HepG2 (cell line): ENCODE measurements around the gene HSPA1B. TPM values are rescaled to one million over a fixed set of nuclear protein-coding genes. Genes with fewer than 3 reads are reported as not detected.

ENCODE experiments used
- ARNTL ChIP-seq: sonication (generic); formaldehyde crosslinking; IDR thresholded peaks from 2 replicates; pipeline ENCODE4 v1.4.0; 2020; ENCODE audit warnings: mild to moderate bottlenecking, missing genetic modification reagents
- ELF3 ChIP-seq: IDR thresholded peaks from 2 replicates; pipeline ENCODE4 v1.6.1; 2016; ENCODE audit warnings: missing genetic modification reagents, missing compliant biosample characterization
- FLYWCH1 ChIP-seq: sonication (generic); formaldehyde crosslinking; IDR thresholded peaks from 2 replicates; pipeline ENCODE4 v1.8.1; 2023; ENCODE audit warnings: mild to moderate bottlenecking, missing genetic modification reagents
- FOXJ3 ChIP-seq: sonication (generic); formaldehyde crosslinking; IDR thresholded peaks from 2 replicates; pipeline ENCODE4 v1.4.0; 2020; ENCODE audit warnings: missing genetic modification reagents, mild to moderate bottlenecking, borderline replicate concordance
- GTF2F1 ChIP-seq: fragments of 150-350 bp; IDR thresholded peaks from 2 replicates; pipeline ENCODE4 v1.6.1; 2014; ENCODE audit warnings: low read length
- HDAC1 ChIP-seq: sonication (generic); formaldehyde crosslinking; IDR thresholded peaks from 2 replicates; pipeline ENCODE4 v1.5.1; 2020; ENCODE audit warnings: mild to moderate bottlenecking, missing genetic modification reagents
- ISX ChIP-seq: sonication (generic); formaldehyde crosslinking; conservative IDR thresholded peaks from 2 replicates; pipeline ENCODE4 v1.5.0; 2020; ENCODE audit warnings: missing genetic modification reagents
- JUN ChIP-seq: sonication (generic); formaldehyde crosslinking; IDR thresholded peaks from 2 replicates; pipeline ENCODE4 v1.4.0; 2020; ENCODE audit warnings: mild to moderate bottlenecking, missing genetic modification reagents
- KDM2A ChIP-seq: sonication (generic); formaldehyde crosslinking; IDR thresholded peaks from 2 replicates; pipeline ENCODE4 v1.4.0; 2020; ENCODE audit warnings: low read depth, missing genetic modification reagents, borderline replicate concordance
- MYNN ChIP-seq: sonication (generic); formaldehyde crosslinking; IDR thresholded peaks from 2 replicates; pipeline ENCODE4 v1.4.0; 2020; ENCODE audit warnings: mild to moderate bottlenecking, low read depth, missing genetic modification reagents
- NR2F1 ChIP-seq, 2 experiments: fragments of 450-650 bp in 1 of 2; formaldehyde crosslinking in 1 of 2; IDR thresholded peaks; 2 replicates each; pipeline versions ENCODE4 v1.5.0 to v1.6.1; 2016 to 2020; ENCODE audit warnings: mild to moderate bottlenecking in 1 of 2, missing compliant biosample characterization in 1 of 2, missing genetic modification reagents in 1 of 2, moderate library complexity in 1 of 2
- SRY ChIP-seq: sonication (generic); formaldehyde crosslinking; IDR thresholded peaks from 2 replicates; pipeline ENCODE4 v1.8.0; 2022; ENCODE audit warnings: mild to moderate bottlenecking, missing genetic modification reagents
- U2AF1 ChIP-seq: fragments of 200-400 bp; formaldehyde crosslinking; optimal IDR thresholded peaks from 2 replicates; pipeline ENCODE3; 2017; ENCODE audit warnings: mild to moderate bottlenecking, low read depth, low read length
- ZFP82 ChIP-seq: sonication (generic); formaldehyde crosslinking; IDR thresholded peaks from 2 replicates; pipeline ENCODE4 v1.5.1; 2020; ENCODE audit warnings: mild to moderate bottlenecking, missing genetic modification reagents, borderline replicate concordance
- ZNF224 ChIP-seq: sonication (generic); formaldehyde crosslinking; IDR thresholded peaks from 2 replicates; pipeline ENCODE4 v1.5.0; 2020; ENCODE audit warnings: mild to moderate bottlenecking, missing genetic modification reagents
- ZNF441 ChIP-seq: sonication (generic); formaldehyde crosslinking; IDR thresholded peaks from 2 replicates; pipeline ENCODE4 v1.7.0; 2021; ENCODE audit warnings: missing genetic modification reagents, borderline replicate concordance
- ZNF577 ChIP-seq: sonication (generic); formaldehyde crosslinking; IDR thresholded peaks from 2 replicates; pipeline ENCODE4 v1.4.0; 2020; ENCODE audit warnings: mild to moderate bottlenecking, low read depth, missing genetic modification reagents, borderline replicate concordance
- polyA plus RNA-seq, 8 experiments: library from polyadenylated mRNA; depleted of rRNA in 3 of 8; stranded (reverse) in 7 of 8; unstranded in 1 of 8; fragments of >200 nt; fragmentation: Illumina TruSeq in 4 of 8; extraction: Trizol in 4 of 8; gene quantifications; 2 replicates each; pipeline versions ENCODE4 v1.2.1 to v1.2.3, GENCODE V29; 2011 to 2016; ENCODE audit warnings: low read depth in 4 of 8, missing spikeins in 1 of 8, mixed read lengths in 1 of 8; ENCODE audit not compliant: insufficient read depth in 1 of 8
- total RNA-seq, 5 experiments: library from RNA; depleted of rRNA; stranded (reverse); fragments of >200 nt; fragmentation: Illumina TruSeq; extraction: Trizol; gene quantifications; 2 replicates each; pipeline ENCODE4 v1.2.3, GENCODE V29; 2016; ENCODE audit warnings: low read depth in 1 of 5
- TF ChIP-seq, protein P1 (sequence below): IDR thresholded peaks from 2 replicates; pipeline ENCODE4 v1.6.1; 2012; ENCODE audit warnings: low read length, improper control_type of control experiment
- TF ChIP-seq, protein P2 (sequence below): sonication (generic); formaldehyde crosslinking; IDR thresholded peaks from 2 replicates; pipeline ENCODE4 v1.8.0; 2022; ENCODE audit warnings: mild to moderate bottlenecking, missing genetic modification reagents, moderate library complexity
- TF ChIP-seq, protein P3 (sequence below): sonication (generic); formaldehyde crosslinking; IDR thresholded peaks from 2 replicates; pipeline ENCODE4 v1.8.1; 2023; ENCODE audit warnings: mild to moderate bottlenecking, moderate library complexity, missing genetic modification reagents
- TF ChIP-seq, protein P4 (sequence below): sonication (generic); formaldehyde crosslinking; conservative IDR thresholded peaks from 2 replicates; pipeline ENCODE4 v1.4.0; 2020; ENCODE audit warnings: missing genetic modification reagents

HSPA1B gene
- total and polyA plus RNA-seq, 2 of the 13 experiments (the other 11 are each of a cell fraction or from before 2014, with no cell fraction given) = 26.0 to 186 TPM

DNA sequence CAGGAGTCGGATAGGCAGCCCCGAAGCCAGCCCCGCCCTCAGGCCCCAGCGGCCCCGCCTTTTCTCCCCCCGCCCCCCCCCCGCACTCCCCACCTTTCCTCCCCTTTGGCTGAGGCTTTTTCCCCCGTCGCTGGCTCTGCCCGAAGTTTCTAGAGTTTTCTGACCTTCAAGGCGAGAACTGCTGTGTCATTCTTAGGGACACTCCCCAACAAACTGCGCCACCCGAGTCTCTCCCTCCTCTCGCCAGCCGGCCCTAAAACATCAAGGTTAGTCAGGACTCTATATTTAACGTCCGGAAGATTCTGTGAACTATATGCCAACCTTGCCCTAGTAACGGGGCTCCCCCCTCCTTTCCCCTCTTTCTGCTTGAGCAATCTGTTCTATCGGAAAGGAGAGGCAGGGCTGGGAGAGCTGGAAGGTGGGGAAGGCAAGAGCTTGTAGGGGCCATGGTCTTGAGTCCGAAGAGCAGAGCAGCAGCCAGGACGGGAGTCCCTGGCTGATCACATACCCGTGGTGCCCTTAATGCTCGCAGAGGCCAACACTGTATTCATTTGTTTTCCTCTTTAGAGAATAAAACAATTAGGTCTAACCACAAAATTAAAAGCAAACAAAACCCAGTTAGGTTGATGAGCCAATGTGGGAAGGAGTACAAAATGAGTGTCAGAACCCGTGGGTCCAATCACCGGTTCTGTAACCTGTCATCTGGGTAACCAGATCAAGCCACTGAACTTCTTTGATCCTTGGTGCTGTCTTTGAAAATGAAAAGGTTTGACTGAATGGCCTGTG, 5.3 kb upstream of the HSPA1B start (continued):
- TF ChIP-seq ZNF577 (CRISPR knock-in tag) (0 out of 2 replicates have a peak, but pooled peaks have one; percentile 67), FLYWCH1 (CRISPR knock-in tag) (no peak), ARNTL (peak; percentile 41; the same call in 1 of the 2 replicates), NR2F1 (CRISPR knock-in tag; IDR thresholded peaks at IDR 0.05) (0 out of 4 replicates have a peak, but pooled peaks of 1 of the 2 experiments have one; percentile 12), GTF2F1 (0 out of 2 replicates have a peak, but pooled peaks have one; percentile 40), SRY (CRISPR knock-in tag) (peak; percentile 33; the same call in 1 of the 2 replicates), FOXJ3 (CRISPR knock-in tag) (no peak), ZNF441 (no peak), JUN (CRISPR knock-in tag) (peak; percentile 43; the same call in 1 of the 2 replicates), ZNF224 (CRISPR knock-in tag) (0 out of 2 replicates have a peak, but pooled peaks have one; percentile 57), KDM2A (peak; percentile 41; the same call in 1 of the 2 replicates), ZFP82 (CRISPR knock-in tag) (no peak), MYNN (CRISPR knock-in tag) (no peak), U2AF1 (no peak), HDAC1 (CRISPR knock-in tag) (peak; percentile 15; the same call in 1 of the 2 replicates), ELF3 (CRISPR knock-in tag) (0 out of 2 replicates have a peak, but pooled peaks have one; percentile 7), ISX (CRISPR knock-in tag) (no peak)
- TF ChIP-seq, protein P1, sequence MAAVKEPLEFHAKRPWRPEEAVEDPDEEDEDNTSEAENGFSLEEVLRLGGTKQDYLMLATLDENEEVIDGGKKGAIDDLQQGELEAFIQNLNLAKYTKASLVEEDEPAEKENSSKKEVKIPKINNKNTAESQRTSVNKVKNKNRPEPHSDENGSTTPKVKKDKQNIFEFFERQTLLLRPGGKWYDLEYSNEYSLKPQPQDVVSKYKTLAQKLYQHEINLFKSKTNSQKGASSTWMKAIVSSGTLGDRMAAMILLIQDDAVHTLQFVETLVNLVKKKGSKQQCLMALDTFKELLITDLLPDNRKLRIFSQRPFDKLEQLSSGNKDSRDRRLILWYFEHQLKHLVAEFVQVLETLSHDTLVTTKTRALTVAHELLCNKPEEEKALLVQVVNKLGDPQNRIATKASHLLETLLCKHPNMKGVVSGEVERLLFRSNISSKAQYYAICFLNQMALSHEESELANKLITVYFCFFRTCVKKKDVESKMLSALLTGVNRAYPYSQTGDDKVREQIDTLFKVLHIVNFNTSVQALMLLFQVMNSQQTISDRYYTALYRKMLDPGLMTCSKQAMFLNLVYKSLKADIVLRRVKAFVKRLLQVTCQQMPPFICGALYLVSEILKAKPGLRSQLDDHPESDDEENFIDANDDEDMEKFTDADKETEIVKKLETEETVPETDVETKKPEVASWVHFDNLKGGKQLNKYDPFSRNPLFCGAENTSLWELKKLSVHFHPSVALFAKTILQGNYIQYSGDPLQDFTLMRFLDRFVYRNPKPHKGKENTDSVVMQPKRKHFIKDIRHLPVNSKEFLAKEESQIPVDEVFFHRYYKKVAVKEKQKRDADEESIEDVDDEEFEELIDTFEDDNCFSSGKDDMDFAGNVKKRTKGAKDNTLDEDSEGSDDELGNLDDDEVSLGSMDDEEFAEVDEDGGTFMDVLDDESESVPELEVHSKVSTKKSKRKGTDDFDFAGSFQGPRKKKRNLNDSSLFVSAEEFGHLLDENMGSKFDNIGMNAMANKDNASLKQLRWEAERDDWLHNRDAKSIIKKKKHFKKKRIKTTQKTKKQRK = no peak
- TF ChIP-seq, protein P2, sequence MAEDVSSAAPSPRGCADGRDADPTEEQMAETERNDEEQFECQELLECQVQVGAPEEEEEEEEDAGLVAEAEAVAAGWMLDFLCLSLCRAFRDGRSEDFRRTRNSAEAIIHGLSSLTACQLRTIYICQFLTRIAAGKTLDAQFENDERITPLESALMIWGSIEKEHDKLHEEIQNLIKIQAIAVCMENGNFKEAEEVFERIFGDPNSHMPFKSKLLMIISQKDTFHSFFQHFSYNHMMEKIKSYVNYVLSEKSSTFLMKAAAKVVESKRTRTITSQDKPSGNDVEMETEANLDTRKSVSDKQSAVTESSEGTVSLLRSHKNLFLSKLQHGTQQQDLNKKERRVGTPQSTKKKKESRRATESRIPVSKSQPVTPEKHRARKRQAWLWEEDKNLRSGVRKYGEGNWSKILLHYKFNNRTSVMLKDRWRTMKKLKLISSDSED (CRISPR knock-in tag) = no peak
- TF ChIP-seq, protein P3, sequence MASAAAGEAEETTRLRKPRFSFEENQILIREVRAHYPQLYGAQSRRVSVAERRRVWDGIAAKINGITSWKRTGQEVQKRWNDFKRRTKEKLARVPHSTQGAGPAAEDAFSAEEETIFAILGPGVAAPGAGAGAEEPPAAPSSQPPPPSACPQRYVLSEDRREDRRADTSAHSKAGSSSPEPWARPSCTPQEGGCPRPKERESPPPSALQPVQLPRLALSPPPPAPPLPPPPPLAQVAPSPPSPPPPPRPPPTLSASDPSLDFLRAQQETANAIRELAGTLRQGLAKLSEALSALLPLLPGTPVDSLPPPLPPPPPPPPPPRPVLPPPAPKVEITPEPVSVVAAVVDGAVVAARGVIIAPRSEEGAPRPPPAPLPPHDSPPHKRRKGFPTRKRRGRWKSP (CRISPR knock-in tag) = peak; percentile 50; the same call in 1 of the 2 replicates
- TF ChIP-seq, protein P4, sequence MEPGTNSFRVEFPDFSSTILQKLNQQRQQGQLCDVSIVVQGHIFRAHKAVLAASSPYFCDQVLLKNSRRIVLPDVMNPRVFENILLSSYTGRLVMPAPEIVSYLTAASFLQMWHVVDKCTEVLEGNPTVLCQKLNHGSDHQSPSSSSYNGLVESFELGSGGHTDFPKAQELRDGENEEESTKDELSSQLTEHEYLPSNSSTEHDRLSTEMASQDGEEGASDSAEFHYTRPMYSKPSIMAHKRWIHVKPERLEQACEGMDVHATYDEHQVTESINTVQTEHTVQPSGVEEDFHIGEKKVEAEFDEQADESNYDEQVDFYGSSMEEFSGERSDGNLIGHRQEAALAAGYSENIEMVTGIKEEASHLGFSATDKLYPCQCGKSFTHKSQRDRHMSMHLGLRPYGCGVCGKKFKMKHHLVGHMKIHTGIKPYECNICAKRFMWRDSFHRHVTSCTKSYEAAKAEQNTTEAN (CRISPR knock-in tag) = no peak
